Upper lobe of left lung (tissue), 4 donors: ENCODE results near the gene C1QTNF6.

Source experiments
- CTCF ChIP-seq, 6 experiments: fragments of 450-650 bp in 4 of 6; fragments of 200-600 bp in 2 of 6; sonication (generic) in 2 of 6; IDR thresholded peaks; one replicate each; pipeline ENCODE4 v1.5.1; 2016 to 2019; ENCODE audit warnings: antibody characterized with exemption in 6 of 6
- EP300 ChIP-seq, 4 donors: sonication (generic); formaldehyde crosslinking; IDR thresholded peaks; one replicate each; pipeline ENCODE4 v1.5.1; 2017; ENCODE audit warnings: antibody characterized with exemption in 4 of 4, control low read depth in 2 of 4
- POLR2A ChIP-seq, 4 donors: fragments of 450-650 bp; IDR thresholded peaks; one replicate each; pipeline ENCODE4 v1.5.1; 2016 to 2017; ENCODE audit warnings: antibody characterized with exemption in 4 of 4, mild to moderate bottlenecking in 2 of 4
- POLR2AphosphoS5 ChIP-seq, 2 donors: sonication (generic); formaldehyde crosslinking; IDR thresholded peaks; one replicate each; pipeline ENCODE4 v1.5.1; 2017; ENCODE audit warnings: antibody characterized with exemption in 2 of 2

GRCh38 chr22:37155971-37156370, 32.1 kb downstream of the C1QTNF6 start:
- TF ChIP-seq EP300 (IDR thresholded peaks at IDR 0.05) (no peak), CTCF (IDR thresholded peaks at IDR 0.05) (no peak), POLR2A (IDR thresholded peaks at IDR 0.05) (no peak), POLR2AphosphoS5 (IDR thresholded peaks at IDR 0.05) (no peak)
